GM18502 (cell line): ENCODE data around the gene IL10RB.
"Not testable (repeated sequence)": the region's sequence is repeated elsewhere in the genome, so short reads cannot be mapped to it uniquely, and the experiment has no call there.

Source experiments
- ATAC-seq: cut with Tn5 transposase; IDR thresholded peaks from one replicate; pipeline ENCODE4 v1.9.1; 2021; ENCODE audit warnings: mild to moderate bottlenecking; ENCODE audit not compliant: unreplicated experiment, poor library complexity

Gene IL10RB

DNA sequence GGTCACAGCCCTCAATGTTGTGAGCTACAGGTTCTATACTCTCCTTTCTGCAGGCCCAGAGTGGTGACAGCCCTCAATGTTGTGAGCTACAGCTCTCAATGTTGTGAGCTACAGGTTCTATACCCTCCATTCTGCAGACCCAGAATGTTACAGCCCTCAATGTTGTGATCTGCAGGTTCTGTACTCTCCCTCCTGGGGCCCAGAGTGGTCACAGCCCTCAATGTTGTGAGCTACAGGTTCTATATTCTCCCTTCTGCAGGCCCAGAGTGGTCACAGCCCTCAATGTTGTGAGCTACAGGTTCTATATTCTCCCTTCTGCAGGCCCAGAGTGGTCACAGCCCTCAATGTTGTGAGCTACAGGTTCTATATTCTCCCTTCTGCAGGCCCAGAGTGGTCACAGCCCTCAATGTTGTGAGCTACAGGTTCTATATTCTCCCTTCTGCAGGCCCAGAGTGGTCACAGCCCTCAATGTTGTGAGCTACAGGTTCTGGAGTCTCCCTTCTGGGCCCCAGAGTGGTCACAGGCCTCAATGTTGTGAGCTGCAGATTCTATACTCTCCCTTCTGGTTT, 26.5 kb upstream of the IL10RB start:
- not testable (repeated sequence) for ATAC-seq

DNA sequence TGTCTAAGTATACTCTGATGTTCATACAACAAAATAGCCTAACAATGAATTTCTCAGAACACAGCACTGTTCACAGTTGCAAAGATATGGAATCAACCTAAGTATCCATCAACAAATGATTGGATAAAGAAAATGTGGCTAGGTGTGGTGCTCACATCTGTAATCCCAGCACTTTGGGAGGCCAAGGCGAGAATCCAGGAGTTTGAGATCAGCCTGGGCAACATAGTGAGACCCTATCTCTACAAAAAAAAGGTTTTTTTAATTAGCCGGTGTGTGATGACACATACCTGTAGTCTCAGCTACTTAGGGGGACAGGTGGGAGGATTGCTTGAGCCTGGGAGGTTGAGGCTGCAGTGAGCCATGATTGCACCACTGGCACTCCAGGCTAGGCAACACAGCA, 25.8 kb upstream of the IL10RB start:
- no peak for ATAC-seq

DNA sequence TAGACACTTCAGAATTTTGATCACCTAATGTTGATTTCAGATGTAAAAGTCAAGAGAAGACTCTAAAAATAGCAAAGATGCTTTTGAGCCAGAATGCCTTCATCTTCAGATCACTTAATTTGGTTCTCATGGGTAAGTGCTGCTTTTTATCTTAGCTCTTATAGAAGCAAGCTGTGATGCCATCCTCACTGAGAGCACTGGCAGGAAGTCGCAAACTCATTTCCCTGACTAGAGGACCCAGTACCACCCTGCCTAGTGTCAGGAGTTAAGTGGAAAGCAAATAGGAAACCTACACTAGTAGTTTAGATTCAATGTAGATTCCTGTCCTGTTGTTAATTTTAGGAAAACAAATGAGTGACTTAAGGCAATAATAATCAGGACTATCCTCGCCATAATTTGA, 24.3 kb upstream of the IL10RB start:
- ATAC-seq: no peak

DNA sequence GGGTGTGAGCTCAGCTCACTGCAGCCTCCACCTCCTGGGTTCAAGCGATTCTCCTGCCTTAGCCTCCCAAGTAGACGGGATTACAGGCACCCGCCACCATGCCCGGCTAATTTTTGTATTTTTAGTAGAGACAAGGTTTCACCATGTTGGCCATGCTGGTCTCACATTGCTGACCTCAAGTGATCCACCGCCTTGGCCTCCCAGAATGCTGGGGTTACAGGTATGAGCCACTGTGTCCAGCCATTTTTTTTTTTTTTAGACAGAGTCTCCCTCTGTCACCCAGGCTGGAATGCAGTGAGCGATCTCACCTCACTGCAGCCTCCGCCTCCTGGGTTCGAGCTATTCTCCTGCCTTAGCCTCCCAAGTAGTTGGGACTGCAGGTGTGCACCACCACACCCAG, 23.3 kb upstream of the IL10RB start:
- ATAC-seq: not testable (repeated sequence)

DNA sequence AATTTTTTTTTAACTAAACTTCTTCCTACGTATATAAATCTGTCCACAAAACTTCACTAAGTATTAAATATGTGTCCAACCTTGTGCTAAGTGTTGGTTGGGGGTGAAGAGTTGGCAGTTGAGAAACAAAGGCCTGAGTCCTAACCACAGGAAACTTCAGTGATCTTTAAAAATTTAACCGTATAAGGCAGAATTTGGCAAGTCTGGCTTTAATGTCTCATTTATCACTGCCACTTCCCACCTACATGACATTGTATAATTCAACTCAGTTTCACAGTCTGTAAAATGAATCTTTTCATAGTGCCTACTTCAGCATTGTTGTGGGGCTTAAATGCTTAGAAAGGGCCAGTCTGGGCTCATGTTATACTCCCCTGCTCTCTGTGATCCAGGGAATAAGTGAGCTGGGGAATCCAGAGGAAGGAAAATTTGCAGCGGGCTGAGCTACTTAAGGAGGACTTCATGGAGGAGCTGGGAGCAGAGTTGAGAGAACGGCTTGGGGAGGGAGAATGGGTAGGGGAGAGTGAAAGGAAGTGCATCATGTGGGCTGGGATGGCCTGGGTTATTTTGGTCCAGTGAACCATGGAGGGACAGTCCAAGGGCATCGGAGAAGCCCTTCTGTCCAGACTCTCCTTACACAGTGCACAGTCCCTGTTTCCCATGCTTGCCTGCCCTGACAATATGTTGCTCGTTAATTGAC, 21.9 kb upstream of the IL10RB start:
- ATAC-seq: no peak

DNA sequence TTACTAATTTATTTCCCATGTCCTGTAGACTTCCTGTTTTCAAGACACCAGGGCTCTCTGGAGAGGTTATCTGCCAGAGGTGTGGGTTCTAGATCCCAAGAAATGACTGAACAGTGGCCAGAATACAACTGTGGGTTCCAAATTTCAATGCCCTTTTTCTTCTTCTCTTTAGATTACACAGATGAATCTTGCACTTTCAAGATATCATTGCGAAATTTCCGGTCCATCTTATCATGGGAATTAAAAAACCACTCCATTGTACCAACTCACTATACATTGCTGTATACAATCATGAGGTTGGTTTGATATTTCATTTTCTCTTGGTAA, 21.4 kb upstream of the IL10RB start:
- no peak for ATAC-seq

DNA sequence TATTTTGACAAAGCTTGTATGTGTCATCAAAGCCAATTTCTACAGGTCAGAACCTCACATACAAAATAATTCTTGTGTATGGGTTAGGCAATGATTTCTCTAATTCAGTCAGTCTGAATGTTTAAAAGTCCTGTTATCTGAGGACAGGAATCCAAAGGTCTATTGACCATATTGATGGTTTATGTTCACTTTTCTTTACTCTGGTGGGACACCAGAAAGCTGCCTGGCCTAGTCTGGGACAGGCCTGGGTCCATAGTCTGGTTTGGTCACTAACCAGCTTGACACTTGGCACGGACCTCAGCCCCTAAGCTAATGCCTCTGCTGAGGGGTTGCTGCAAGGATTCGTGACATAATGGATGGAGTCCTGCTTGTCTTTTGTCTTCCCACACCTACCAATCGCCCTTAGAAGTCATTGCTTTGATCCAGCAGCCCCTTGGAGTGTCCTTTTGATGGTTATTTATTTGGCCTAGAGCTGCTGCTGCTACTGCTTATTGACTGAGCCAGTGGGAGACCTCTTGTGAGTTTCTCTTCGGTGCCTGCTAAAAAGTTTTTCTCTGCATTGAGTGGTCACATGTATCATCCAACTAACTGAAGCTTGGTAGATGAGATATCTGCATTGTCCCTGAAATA, 20.8 kb upstream of the IL10RB start:
- ATAC-seq: no peak

DNA sequence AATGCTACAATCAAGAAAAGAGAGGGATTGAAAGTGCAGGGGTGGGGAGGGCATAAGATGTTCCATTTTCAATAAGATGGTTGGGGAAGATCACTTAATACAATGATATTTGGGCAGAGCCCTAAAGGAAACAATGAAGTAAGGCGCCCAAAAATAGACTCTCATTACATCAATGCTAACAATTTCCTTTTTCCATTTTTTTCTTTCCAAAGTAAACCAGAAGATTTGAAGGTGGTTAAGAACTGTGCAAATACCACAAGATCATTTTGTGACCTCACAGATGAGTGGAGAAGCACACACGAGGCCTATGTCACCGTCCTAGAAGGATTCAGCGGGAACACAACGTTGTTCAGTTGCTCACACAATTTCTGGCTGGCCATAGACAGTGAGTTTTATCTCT, 19.7 kb upstream of the IL10RB start:
- ATAC-seq: no peak

DNA sequence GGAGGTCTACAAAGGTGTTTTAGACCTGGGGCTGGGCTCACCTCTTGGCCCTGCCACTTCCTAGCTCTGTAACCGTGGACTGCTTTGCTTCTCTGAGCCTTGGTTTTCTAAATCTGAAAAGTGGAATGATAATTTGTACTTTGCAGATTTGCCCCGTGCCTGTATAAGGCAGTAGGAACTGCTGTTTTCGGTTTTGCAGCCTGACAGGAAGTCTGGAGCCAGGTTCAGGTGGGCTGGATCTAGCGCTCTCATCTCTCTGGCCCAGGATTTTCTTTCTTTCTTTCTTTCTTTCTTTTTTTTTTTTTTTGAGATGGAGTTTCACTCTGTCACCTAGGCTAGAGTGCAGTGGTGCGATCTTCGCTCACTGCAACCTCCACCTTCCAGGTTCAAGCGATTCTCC, 19.2 kb upstream of the IL10RB start:
- no peak for ATAC-seq

DNA sequence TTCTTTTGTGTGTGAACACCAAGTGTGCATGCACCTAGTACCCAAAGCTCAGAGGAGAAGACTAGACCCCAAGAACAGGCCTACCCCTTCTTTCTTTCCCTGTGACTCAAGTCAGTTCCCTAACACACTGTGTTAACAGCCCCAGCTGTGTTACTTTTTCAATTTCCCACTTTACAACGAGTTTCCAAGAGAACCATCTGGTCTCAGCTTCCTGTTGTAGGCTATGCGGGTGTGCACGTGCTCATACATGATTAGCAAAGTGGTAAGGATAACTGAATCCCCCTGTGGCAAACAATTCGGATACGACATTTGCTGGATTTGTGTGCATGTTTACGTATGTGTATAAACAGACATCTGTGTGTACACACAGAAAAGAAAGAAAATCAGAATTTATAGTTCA, 18.6 kb upstream of the IL10RB start:
- ATAC-seq: no peak

DNA sequence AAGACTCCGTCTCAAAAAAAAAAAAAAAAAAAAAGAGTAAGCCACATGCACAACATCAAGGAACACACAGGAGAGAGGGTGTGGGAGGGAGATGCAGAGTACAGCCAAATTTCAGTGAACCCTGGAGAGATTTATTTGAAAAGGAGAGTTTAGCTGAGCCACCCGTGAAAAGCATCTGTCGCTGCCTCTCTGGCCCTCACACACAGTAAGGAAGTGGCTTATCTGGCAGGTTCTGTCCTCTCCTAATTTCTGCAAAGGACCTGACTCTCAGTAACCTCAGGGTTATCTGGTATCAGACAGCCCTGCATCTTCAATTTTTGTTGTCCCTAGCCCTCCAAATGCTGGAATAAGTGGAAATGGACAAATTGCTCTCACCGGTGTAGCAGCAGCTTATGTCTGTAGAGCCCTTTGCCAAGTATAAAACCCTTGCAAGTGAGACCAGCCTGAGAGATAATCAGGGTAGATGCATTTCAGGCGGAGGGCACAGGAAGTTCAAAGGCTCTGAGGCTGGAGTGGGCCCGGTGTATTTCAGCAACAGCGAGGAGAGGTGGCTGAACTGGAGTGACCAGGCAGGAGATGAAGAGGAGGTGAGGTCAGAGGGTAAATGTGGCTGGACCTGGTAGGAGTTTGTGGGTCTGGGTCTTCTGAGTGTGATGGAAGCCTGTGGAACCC, 16.7 kb upstream of the IL10RB start:
- ATAC-seq: no peak

DNA sequence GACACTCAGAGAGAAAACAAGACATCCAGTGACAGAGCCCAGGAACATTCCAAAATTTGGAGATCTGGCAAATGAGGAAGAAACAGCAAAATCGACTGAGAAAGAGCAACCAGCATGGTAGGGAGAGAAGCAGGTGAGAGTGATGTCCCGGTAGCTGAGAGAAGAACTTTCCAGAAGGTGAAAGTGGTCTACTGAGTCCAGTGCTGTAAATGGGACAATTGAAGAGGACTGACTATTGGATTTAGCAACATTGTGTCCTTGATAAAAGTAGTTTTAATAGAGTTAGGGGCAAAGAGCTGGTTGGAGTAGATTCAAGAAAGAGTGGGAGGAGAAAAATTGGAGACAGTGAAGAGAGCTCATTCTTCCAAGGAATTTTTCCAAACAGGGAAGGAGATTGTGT, 15.0 kb upstream of the IL10RB start:
- ATAC-seq: no peak

DNA sequence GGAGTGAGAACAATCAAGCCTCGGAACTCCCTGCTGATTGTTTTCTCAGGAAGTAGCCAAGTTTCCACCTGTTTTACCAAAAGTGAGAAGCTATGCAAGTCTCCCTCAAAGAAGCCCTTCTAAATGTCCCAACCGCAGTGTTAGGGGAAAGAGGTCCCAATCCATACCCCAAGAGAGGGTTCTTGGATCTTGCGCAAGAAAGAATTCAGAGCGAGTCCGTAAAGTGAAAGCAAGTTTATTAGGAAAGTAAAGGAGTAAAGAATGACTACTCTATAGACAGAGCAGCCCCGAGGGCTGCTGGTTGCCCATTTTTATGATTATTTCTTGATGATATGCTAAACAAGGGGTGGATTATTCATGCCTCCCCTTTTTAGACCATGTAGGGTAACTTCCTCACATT, 12.8 kb upstream of the IL10RB start:
- not testable (repeated sequence) for ATAC-seq

DNA sequence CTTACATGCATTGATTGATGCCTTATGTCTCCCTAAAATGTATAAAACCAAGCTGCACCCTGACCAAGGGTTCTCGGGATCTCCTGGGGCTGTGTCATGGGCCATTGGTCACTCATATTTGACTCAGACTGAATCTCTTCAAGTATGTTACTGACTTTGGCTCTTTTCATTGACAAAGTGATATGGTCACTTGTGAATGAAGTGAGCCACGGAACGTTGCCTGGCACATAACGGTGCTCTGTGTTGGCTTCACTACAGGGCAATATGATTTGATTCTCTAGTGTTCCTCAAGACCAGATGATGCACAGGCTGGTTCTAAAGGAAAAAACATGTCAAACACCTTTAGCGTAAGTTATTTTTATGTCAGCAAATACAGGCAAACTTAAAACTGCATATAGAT, 11.4 kb upstream of the IL10RB start:
- ATAC-seq: no peak

DNA sequence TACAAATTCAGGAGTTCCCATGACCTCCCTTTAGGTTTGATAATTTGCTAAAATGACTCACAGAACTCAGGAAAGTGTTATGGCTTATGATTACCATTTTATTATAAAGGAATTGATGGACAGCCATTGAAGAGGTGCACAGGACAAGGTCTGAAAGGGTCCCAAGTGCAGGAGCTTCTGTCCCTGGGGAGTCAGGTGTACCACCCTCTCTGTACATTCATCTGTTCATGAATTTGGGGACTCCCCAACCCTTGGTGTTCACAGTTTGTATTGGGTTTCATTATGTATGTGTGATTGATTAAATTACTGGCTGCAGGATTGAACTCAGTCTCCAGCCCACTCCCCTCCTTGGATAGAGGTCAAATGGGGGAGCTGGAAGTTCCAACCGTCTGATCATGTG, 10.8 kb upstream of the IL10RB start:
- no peak for ATAC-seq

DNA sequence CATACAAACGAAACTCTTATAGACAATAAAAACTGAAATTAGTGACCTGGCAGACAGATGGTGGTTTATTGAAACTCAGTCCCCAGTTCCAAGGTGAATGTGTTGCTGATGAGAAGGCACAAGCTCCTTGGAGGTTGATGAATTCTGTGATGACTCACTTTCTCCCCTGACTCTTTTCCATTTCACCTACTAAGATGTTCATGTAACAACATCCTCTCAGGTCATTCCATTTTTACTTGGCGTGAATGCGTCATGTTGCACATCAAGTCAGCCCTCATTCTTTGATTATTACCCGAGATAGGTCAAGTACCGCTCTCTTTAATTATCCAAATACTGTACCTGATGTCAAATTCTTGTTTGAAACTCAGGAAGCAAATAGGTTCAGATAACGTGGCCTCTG, 10.1 kb upstream of the IL10RB start:
- ATAC-seq: no peak

DNA sequence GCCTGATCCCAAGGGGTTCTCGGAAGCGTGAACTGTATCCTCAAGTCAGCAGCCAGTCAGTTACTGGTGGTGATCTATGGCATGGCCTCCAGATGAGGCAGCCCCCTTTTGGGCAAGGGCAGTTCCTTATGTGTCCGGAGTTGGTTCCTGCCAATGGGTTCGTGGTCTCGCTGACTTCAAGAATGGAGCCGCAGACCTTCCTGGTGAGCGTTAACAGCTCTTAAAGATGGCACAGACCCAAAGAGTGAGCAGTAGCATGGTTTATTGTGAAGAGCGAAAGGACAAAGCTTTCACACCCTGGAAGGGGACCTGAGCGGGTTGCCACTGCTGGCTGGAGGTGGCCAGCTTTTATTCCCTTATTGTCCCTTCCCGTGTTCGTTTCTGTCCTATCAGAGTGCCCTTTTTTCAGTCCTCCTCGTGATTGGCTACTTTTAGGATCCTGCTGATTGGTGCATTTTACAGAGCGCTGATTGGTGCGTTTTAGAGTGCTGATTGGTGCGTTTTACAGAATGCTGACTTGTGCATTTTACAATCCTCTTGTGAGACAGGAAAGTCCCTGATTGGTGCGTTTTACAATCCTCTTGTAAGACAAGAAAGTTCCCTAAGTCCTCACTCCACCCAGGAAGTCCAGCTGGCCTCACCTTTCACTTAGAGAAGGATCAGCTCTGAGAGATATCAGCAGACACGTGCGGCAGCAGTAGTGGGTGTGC, 8.9 kb upstream of the IL10RB start:
- ATAC-seq: no peak

DNA sequence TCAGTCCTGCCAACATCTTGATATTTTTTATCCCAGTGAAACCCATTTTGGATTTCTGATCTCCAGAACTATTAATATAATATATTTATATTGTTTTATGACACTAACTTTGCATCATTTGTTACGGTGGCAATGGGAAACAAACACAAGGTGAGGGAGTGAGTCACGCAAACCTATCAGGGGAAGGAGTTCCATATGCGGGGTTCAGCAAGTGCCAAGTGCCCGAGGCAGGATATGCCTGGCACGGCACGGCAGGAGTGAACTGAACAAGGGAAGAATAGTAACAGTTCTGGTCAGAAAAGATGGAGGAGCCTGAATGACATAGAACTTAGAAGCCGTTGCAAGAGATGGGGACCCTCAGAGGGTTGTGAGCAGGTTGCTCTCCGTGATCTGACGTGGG, 7.7 kb upstream of the IL10RB start:
- no peak for ATAC-seq

DNA sequence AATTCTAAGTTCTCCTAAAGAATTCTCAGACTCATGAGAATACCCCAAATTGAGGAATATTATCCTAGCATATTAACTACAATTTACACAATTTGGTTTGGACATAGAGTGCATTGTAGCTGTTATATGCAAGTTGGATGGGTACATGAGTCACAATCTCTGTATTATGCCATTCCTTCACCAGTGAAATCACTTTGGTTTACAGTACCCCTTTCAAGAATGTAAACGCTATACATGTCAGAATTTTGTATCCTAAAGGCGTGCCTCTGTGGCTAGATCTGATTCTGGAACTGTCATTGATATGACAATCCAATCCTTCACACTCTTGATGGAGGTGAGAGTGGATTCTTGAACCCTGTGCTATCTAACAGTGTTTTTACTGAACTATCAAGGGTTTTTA, 6.7 kb upstream of the IL10RB start:
- no peak for ATAC-seq

DNA sequence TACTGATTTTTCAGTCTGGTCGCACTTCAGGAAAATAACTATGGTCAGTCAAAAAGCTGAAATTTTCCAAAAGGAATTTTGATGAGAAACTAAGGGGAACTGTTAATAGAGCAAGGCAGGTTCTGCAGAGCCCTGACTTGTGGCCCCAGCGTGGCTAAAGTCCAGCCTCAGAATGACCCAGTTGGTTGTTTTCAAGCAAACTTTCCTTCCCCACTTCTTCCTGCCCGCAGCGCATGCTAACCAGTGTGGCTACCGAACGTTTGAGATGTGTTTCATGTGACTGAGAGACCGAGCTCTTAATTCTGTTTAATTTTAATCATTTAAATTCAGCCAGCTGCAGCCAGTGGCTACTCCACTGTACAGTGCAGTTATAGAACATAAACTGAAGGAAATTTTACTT, 6.2 kb upstream of the IL10RB start:
- ATAC-seq: no peak

DNA sequence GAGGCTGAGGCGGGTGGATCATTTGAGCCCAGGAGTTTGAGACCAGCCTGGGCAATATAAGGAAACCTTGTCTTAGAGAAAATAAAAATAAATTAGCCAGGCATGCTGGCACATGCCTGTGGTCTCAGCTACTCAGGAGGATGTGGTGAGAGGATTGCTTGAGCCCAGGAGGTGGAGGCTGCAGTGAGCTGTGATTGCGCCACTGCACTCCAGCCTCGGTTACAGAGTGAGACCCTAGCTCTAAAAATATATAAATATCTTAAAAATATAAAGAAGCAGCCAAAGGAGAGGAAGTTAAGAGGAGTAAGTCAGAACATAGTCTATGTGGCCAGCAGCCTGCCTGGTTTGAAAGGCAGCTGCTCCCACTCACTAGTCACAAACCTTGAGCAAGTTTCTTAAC, 4.5 kb upstream of the IL10RB start:
- no peak for ATAC-seq
